Measurements from ENCODE around the gene SETD7. TPM values are rescaled to one million over a fixed set of nuclear protein-coding genes. Genes with fewer than 3 reads are reported as not detected.

The SETD7 gene
- total RNA-seq, 2 donors from 2014 or later: 51.8 to 69.5 TPM

DNA sequence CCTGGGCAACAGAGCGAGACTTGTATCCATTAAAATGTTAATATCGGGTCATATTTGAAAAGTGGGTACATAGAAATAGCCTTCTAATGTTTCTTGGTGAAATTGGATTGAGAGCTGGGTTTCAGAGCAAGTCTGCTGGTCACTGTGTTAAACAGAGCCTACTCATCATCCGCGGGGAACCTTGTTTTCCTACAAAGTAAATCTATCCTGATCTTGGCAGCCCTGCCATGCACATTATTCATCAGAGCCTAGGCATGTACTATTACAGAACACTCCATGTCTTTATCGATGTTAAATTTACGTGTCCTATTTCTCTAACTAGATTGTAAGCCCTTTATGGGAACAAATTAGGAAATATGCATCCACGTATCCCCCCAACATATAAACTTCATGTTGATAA lies 18.7 kb downstream of the SETD7 start:
- Histone ChIP-seq H3K27ac (no peak overlapping the region), H3K4me3 (no peak overlapping the region), H3K27me3 (no peaks in the 10 kb centered on the region), H3K9me3 (no peaks in the 10 kb centered on the region), H3K36me3 (peaks cover 17% of the 10 kb centered on the region), H3K4me1 (no peaks in the 10 kb centered on the region)
- no peak for DNase-seq (ENCODE audit: low spot score)
- TF ChIP-seq, protein P1, sequence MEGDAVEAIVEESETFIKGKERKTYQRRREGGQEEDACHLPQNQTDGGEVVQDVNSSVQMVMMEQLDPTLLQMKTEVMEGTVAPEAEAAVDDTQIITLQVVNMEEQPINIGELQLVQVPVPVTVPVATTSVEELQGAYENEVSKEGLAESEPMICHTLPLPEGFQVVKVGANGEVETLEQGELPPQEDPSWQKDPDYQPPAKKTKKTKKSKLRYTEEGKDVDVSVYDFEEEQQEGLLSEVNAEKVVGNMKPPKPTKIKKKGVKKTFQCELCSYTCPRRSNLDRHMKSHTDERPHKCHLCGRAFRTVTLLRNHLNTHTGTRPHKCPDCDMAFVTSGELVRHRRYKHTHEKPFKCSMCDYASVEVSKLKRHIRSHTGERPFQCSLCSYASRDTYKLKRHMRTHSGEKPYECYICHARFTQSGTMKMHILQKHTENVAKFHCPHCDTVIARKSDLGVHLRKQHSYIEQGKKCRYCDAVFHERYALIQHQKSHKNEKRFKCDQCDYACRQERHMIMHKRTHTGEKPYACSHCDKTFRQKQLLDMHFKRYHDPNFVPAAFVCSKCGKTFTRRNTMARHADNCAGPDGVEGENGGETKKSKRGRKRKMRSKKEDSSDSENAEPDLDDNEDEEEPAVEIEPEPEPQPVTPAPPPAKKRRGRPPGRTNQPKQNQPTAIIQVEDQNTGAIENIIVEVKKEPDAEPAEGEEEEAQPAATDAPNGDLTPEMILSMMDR (IDR thresholded peaks at IDR 0.05): no peak

DNA sequence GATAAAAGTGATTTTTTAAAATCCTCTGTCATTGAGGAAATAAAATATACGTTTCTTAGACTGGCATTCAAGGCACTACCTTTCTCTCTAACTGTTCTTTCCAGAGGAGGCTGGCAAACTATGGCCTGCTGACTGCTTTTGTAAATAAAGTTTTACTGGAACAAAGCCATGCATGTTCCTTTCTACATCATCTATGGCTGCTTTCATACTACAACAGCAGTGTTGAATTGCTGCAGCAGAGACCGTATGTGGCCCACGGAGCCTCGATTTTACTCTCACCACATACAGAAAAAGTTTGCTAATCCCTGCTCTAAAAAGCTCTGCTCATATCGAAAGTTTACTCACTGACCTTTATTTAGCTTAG lies 20.2 kb downstream of the SETD7 start:
- no peak for DNase-seq (ENCODE audit: low spot score)
- peaks cover 30% of the 10 kb centered on the region for H3K36me3 ChIP-seq
- H3K27me3 ChIP-seq: no peaks in the 10 kb centered on the region
- TF ChIP-seq, protein P1 (IDR thresholded peaks at IDR 0.05): no peak
- no peak overlapping the region for H3K27ac ChIP-seq
- no peaks in the 10 kb centered on the region for H3K9me3 ChIP-seq
- H3K4me3 ChIP-seq: no peak overlapping the region
- H3K4me1 ChIP-seq: no peaks in the 10 kb centered on the region

DNA sequence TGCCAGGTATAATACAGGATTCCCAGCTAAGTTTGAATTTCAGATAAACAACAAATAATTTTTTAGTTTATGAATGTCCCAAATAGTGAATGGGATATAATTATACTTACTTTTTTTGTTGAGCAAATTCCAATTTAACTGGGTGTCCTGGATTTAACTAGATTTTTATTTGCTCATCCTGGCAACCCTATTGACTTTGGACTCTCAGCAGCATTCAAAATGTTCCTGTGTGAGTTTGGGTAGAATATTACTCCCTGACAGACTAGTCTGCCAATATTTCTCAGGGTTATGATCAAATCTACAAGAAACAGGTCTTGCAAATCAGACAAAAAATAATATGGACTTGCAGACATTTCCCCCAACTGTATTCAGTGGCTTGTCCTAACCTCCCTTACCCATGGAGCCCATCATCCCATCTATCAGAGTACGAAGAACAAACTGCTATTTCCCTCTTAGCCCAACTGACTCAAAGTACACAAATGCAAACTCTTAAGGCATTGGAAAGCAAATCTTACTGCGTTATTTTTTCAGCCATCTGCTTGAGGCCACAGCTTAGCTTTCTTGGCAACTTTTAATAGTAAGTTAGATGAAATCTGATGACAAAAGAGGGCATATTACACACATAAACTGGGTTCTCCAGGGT lies 20.7 kb downstream of the SETD7 start:
- no peak overlapping the region for H3K27ac ChIP-seq
- H3K4me1 ChIP-seq: no peaks in the 10 kb centered on the region
- no peak for DNase-seq (ENCODE audit: low spot score)
- H3K9me3 ChIP-seq: no peaks in the 10 kb centered on the region
- TF ChIP-seq, protein P1 (IDR thresholded peaks at IDR 0.05): no peak
- H3K4me3 ChIP-seq: no peak overlapping the region
- H3K36me3 ChIP-seq: peaks cover 28% of the 10 kb centered on the region
- no peaks in the 10 kb centered on the region for H3K27me3 ChIP-seq

DNA sequence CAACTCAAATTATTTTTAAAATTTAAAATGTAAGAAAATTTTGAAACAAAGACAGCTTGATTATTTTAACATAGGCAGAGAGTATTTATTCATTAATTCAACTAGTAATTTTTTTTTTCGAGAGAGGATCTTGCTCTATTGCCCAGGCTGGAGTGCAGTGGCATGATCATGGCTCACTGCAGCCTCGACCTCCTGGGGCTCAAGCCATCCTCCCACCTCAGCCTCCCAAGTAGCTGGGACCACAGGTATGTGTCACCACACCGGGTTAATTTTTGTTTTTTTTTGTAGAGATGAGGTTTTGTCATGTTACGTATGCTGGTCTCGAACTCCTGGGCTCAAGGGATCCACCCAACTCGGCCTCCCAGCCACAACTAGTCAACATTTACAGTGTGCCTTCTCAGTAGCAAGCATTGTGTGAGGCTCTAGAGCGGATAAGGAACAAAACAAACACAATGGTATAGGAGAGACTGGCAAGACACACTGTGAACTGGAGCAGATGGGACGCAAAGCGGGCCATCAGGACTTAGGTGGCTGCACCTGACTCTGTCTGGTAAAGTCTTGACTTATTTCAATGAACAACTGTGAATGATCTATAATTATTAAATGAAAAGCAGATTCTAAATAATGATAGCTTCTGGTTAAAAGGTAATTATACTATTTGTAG lies 21.6 kb downstream of the SETD7 start:
- H3K27ac ChIP-seq: no peak overlapping the region
- H3K9me3 ChIP-seq: no peaks in the 10 kb centered on the region
- H3K27me3 ChIP-seq: no peaks in the 10 kb centered on the region
- peaks cover 25% of the 10 kb centered on the region for H3K36me3 ChIP-seq
- DNase-seq (ENCODE audit: low spot score): no peak
- no peak overlapping the region for H3K4me3 ChIP-seq
- TF ChIP-seq, protein P1 (IDR thresholded peaks at IDR 0.05): no peak
- no peaks in the 10 kb centered on the region for H3K4me1 ChIP-seq

DNA sequence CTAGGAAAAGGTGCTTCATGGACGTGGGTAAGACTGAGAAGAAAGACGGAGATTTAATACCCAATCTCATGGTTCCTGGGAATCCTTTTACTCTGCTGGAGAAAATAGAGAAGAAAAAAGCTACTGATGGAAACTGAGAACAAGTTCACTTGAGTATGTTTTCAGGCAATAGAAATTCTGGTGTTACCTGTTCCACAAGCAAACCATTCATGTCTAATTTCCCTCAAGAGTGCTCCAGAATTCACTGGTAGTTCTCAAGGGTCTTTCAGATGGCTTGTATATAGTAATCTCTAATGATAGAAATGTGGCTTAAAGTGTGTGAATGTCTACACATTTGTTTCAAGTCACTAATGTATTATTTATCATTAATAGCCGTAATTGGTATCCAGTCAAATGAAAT lies 22.5 kb downstream of the SETD7 start:
- TF ChIP-seq, protein P1 (IDR thresholded peaks at IDR 0.05): no peak
- Histone ChIP-seq H3K27me3 (no peaks in the 10 kb centered on the region), H3K27ac (no peak overlapping the region), H3K4me3 (no peak overlapping the region), H3K36me3 (peaks cover 32% of the 10 kb centered on the region), H3K4me1 (peaks cover 0 to 6% of the 10 kb centered on the region in 2 donors), H3K9me3 (no peaks in the 10 kb centered on the region)
- DNase-seq (ENCODE audit: low spot score): no peak
